Bronchial epithelial cell (primary cell): Measurements from ENCODE around the gene TCERG1L. TPM values are rescaled to one million over a fixed set of nuclear protein-coding genes. Genes with fewer than 3 reads are reported as not detected.

Experiments used
- DNase-seq: peaks from one replicate; pipeline ENCODE4 v3.0.0-alpha.2; 2010; ENCODE audit warnings: low read depth
- FAIRE-seq: peaks from 2 replicates; lab custom pipeline; 2011; peaks lifted over from hg19 to GRCh38; lab: Jason Lieb, UNC
- H3K27me3 ChIP-seq: 2 replicates; pipeline ENCODE4 v1.5.1; 2011; ENCODE audit warnings: low read length; ENCODE audit not compliant: control insufficient read depth, insufficient read depth
- H3K36me3 ChIP-seq: 2 replicates; pipeline ENCODE4 v1.5.1; 2011; ENCODE audit warnings: low read length; ENCODE audit not compliant: control insufficient read depth, insufficient read depth
- H3K4me3 ChIP-seq: 2 replicates; pipeline ENCODE4 v1.5.1; 2011; ENCODE audit warnings: mild to moderate bottlenecking, low read depth, low read length, control low read depth
- total RNA-seq: library from RNA; depleted of rRNA; stranded (reverse); fragments of >200 nt; gene quantifications from 2 replicates; pipeline ENCODE4 v1.2.1, GENCODE V29; 2014
- TF ChIP-seq, protein P1 (sequence below): IDR thresholded peaks from 2 replicates; pipeline ENCODE4 v1.5.1; 2011; ENCODE audit warnings: mild to moderate bottlenecking, moderate library complexity, low read length, control low read depth, inconsistent platforms; ENCODE audit not compliant: insufficient read depth, severe bottlenecking

Gene TCERG1L
- total RNA-seq, 1 donor from 2014 or later = not detected

DNA sequence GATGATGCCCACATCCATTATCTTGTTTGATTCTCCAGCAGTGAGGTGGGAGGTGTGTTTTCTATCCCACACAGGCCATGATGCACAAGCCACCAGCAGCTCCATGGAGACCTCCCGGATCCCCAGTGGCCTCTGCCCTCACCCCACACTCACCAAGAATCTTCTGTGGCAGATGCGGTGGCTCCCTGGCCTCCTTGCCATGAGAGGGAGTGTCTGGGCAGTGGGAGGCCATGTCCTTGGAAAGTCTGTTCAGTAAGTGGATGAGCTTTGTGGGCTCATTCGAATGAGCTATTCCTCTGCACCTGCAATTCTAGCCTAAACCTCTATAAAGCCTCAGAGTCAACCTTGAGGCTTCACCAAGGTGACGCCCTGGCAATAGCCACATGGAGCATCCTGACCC, 243.8 kb downstream of the TCERG1L start:
- TF ChIP-seq, protein P1, sequence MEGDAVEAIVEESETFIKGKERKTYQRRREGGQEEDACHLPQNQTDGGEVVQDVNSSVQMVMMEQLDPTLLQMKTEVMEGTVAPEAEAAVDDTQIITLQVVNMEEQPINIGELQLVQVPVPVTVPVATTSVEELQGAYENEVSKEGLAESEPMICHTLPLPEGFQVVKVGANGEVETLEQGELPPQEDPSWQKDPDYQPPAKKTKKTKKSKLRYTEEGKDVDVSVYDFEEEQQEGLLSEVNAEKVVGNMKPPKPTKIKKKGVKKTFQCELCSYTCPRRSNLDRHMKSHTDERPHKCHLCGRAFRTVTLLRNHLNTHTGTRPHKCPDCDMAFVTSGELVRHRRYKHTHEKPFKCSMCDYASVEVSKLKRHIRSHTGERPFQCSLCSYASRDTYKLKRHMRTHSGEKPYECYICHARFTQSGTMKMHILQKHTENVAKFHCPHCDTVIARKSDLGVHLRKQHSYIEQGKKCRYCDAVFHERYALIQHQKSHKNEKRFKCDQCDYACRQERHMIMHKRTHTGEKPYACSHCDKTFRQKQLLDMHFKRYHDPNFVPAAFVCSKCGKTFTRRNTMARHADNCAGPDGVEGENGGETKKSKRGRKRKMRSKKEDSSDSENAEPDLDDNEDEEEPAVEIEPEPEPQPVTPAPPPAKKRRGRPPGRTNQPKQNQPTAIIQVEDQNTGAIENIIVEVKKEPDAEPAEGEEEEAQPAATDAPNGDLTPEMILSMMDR = no peak
- Histone ChIP-seq H3K36me3 (no peaks in the 10 kb centered on the region), H3K27me3 (no peaks in the 10 kb centered on the region), H3K4me3 (no peak overlapping the region)
- DNase-seq (no peak), FAIRE-seq (no peak)

DNA sequence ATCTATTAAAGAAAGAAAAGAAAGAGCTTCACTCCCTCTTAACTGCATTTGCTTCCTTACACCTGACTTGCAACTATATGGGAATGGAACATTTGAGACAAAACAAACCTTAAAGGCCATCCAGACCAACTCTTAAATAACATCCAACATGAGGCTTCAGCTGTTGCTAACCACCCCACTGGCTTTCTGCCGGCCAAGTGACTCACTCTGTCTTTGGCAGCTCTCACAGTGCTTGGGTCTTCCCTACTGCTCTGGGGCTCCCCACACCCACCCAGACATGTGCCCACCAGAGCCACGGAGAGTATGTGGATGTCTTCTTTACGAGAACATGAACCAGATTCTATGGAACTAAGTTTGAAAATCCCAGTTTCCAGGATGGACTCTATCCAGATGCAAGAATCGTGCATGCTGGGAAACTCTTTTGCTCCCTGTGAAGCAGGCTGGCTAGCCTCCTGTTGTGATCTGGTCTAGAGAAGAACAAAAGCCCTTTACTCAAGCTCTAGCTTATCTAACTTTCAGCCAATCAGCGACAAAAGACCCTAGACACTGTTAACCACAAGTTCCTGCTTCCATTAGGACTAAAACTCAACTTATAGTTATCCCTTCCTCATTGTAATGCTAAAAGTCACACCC, 245.7 kb downstream of the TCERG1L start:
- FAIRE-seq (no peak), DNase-seq (no peak)
- TF ChIP-seq, protein P1 = no peak
- Histone ChIP-seq H3K4me3 (no peak overlapping the region), H3K27me3 (no peaks in the 10 kb centered on the region), H3K36me3 (no peaks in the 10 kb centered on the region)

DNA sequence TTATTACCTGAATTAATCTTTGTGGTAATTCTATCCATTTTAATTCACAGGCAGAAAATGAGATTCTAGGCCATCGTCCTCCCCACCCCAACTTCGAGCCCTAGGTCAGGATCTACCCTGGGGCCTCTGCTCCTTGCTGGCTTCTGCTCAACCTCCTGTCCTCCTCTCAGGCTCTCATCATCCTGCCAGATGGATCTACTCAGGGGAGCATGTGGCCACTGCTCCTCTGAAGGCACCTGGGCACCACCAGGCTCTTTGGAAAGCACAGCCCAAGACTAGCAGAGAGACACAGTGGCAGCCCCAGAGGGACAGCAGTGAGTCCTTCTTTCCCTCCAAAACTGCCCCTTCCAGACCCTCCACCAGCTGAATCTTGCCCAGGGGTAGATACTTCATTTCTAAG, 248.2 kb downstream of the TCERG1L start:
- FAIRE-seq (no peak), DNase-seq (no peak)
- Histone ChIP-seq H3K36me3 (no peaks in the 10 kb centered on the region), H3K4me3 (no peak overlapping the region), H3K27me3 (no peaks in the 10 kb centered on the region)
- TF ChIP-seq, protein P1 = no peak

DNA sequence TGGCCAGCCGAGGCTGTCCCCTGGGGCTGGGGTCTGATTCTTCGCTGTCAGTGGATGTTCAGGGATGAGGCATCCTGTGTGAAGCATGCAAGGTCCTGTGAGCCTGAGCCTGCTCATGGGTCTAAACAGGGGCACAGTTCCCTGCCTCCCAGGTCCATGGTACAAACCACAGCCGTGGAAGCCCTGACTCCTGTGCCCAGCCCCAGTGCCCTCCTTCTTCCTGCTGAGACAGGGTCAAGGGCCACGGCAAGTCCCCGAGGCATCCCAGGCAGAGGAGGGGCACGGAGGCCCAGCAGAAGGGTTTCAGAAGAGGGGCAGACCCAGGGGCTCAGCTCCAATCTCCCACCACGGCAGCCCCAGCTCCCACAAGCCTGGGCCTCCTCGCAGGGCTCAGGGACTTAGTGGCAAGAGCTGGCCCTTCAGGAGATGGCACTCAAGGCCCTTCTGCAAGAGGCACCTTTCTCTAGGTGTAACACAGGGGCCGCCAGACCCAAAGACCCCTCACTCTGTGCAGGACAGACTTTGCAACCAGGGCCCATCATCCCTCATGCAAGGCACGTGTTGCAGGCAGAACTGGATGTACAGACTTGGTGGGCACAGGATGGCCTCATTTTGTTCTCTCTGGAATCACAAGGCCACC, 248.8 kb downstream of the TCERG1L start:
- Histone ChIP-seq H3K27me3 (no peaks in the 10 kb centered on the region), H3K36me3 (no peaks in the 10 kb centered on the region), H3K4me3 (no peak overlapping the region)
- no peak for FAIRE-seq
- DNase-seq = no peak
- TF ChIP-seq, protein P1 = no peak

DNA sequence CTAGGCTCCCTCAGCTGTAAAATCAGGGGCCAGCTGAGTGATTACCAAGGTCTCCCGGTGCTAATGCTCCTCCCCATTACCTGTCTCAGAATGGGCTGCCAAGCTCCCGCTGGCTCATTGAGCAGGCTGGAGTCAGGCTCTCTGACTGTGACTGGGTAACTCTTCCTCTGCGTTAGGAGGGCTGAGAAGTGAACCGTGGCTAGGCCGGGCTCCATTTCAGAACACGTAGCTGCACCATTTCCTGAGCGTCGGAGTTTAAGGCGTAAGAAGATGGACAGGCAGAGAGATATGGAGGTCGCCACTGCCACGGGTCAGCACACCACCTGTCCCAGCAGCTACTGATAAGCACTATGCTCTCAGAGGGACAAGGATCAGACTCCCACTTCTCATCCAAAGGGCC, 250.3 kb downstream of the TCERG1L start:
- DNase-seq (no peak), FAIRE-seq (no peak)
- Histone ChIP-seq H3K27me3 (no peaks in the 10 kb centered on the region), H3K36me3 (no peaks in the 10 kb centered on the region), H3K4me3 (no peak overlapping the region)
- TF ChIP-seq, protein P1 = no peak
